HCEC 1CT (cell line): Measurements from ENCODE around the gene CLEC2L.

Experiments
- DNase-seq: peaks from one replicate; pipeline ENCODE4 v3.0.0-alpha.2; 2017

Gene CLEC2L

DNA sequence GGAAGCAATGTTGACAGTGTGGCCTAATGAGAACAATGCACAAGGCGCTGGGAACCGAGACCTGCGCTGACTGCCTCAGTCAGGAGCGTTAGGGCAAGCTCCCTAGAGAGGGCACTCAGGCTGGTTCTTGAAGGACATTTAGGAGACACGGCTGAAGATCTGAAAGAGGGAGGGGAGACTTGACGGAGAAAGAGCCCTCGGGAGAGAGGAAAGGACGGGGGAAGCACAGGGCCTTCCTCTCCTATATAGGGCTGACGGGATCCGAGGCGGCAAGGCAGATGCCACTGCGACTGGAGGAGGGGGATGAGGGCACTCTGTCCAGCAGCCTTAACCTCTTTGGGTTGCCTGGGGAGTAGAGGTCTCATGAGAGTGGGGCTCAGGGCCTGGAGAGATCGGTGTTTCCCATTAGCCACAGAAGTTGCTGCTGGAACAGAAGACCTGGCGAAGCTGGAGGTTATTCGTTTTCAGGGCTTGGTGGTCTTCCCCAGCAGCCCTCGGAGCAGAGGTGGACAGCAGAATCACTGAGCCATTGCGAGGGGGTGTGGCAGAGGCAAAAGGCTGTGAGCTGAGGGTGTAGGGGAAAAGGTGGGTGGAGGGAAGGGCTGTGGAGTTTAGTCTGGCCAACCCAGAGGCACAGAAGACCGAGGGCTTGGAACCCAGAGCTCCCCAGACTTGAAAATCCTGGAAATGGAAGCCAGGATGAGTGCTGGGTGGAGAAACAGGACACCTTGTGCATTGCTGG is 36.0 kb downstream of the CLEC2L start:
- no peak for DNase-seq

DNA sequence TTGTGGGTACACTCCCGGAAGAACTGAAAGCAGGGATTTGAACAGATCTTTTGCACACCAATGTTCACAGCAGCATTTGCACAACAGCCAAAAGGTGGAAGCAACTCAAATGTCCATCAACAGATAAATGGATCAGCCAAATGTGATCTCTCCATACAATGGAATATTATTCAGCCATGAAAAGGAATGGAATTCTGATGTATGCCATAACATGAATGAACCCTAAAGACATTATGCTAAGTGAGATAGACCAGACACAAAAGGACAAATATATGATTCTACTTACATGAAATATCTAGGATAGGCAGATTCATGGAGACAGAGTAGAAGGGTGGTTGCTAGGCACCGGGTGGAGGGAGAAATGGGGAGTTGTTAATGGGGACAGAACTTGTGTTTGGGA is 36.7 kb downstream of the CLEC2L start:
- DNase-seq = no peak

DNA sequence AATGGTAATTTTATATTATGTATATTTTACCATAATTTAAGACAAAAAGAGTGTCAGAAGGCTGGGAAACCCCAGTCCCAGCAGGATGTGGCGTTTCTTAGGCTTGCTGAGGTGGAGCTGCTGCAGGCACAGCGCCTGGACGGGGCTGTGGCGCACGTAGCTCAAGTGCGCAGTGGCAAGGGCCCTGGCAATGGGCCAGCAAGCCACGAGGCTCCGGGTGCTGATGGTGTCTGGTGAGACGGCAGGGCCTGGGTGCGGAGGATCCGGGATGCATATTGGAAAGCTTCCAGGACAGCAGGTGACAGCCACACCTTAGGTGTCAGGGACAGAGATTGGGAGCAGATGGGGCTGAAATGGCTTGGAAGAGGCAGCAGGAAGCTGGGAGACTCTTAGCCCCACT is 37.2 kb downstream of the CLEC2L start:
- DNase-seq = no peak

DNA sequence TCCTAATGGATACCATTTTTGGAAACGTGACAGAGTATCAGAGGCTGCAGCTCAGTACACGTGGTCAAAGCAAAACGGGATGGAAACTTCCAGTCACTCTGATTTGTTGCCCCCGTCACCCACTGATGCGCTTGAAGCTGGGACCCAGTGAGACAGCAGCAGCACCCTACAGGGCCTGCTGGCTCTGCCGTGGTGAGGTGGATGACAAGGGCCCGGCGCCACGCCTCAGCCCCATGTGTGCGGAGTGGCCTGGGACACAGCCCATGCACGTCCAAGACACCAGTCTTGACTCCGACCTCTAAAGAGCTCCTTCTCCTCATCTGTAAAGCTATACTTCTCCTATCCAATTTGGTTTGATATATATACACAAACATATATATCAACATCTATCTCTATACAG is 39.0 kb downstream of the CLEC2L start:
- DNase-seq = no peak

DNA sequence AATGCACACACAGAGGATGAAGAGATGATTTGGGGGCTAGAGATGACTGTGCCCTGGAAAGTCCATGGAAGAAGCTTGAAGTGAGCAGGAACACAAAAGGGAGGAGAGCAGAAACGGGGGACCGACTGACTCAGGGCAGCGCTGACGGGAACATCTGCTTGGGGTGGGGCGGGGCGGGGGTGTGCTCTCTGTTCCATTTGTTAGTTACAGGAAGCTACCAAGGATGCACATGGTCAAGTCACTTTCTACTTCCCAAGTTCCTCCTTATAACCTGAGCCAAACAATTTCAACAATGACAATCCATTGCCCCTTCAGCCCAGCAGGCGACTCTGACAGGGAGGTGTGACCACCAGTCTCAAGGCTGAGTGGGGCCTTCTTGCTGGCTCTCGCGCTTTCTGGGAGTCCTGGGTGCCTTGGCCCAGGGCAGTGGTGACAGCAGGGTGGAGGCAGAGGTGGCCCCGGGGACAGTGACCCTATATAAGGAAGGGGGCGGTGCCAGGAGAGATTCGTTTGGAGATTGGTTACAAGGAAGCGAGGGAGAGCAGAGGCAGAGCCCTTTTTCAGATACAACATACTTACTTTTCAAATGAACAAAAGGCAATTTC is 39.6 kb downstream of the CLEC2L start:
- DNase-seq = no peak

- DNase-seq = no peak
Observed at GRCh38 chr7:139563856-139564255, 40.4 kb downstream of the CLEC2L start.

DNA sequence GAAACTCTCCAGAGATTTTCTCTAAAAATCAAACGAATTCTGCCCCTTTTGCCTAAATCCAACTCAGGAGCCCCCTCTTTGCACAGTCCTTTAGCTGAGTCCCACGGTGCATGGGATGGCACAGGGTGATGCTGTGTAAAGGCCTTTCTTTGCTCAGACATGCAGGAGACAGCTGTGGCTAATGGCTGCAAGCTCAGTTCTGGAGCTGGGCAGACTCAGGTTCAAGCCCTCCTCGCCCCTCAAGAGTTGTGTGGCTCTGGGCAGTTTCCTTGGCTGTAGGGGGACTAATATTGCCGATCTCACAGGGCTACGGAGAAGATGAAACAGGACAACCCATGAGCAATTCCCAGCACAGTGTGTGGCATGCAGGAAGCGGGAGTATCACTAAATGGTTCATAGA is 42.6 kb downstream of the CLEC2L start:
- no peak for DNase-seq

DNA sequence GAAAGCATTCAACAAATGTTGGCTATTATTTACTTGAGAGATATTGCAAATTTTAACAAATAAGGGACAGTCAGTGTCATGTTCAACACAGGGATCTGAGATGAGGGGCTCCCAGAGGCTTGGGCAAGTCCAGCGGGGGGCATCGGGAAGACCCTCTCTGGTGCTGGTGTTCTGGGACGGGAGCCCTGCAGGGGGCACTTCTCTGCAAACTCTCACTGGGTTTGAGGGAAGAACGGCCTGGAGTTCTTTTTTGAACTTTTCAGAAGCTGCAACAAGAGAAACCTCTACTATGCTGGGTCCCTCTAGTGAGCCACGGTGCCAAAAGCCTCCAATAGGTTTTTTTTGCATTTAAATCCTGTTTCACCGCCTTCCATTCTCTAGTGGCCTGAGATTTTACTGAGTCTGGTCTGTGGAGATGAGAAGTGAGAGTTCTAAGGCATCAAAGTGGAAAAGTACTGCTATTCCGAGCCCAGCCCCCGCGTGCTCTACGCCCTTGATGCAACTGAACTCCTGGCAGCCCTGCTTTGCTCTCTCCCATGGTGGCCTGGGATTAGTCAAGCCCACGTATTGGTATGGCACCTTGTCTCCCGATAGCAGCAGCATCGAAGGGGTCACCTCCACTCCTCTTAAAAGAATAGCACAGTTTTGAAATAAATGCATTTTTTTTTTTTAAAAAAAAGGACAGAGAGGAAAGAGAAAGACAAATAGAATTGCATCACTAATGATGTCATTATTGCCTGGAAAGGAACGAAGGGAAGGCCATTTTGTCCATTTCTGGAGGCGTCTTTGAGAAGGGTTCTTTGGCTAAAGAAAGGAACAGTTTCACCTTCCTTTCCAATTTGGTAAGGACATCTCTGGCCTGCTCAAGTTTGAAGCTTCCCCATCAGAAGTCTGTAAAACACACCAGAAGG is 43.5 kb downstream of the CLEC2L start:
- no peak for DNase-seq

- no peak for DNase-seq
Observed at GRCh38 chr7:139567647-139568345, 44.3 kb downstream of the CLEC2L start.

DNA sequence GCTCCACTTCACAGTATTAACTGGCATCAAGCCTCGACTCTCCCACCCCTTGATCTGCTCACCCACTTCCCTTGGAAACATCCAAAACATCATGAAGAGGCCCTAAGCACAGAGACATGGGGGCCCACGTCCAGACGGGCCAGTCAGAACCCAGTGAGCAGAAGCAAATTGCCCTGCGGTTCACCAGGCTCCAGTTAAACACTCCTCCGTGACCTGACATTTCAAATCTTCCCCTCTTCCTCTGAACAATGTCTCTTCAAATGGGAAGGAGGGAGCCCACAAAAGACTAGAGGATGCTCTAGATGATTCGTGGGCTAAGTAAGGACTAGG is 44.8 kb downstream of the CLEC2L start:
- DNase-seq = no peak

GRCh38 chr7:139568813-139569490 is 45.5 kb downstream of the CLEC2L start:
- DNase-seq = no peak

DNA sequence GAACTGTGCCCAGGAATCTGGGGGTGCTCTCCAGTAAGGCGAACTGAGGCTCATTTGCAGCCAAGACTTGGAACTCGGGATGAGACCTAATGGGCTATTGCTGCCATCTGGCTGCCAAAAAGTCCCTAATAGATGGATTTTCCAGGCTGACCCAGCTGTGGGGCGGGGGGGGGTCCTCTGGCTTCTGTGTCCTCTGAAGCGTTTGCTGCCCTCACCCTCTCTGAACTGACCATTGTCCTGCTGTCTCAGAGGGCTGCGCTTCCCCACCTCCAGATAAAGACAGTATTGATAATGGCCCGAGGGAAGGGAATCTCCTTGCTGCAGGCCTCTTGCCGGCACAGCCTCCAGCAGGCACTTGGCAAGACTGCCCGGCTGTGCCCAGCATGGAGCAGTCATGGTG is 46.6 kb downstream of the CLEC2L start:
- no peak for DNase-seq

DNA sequence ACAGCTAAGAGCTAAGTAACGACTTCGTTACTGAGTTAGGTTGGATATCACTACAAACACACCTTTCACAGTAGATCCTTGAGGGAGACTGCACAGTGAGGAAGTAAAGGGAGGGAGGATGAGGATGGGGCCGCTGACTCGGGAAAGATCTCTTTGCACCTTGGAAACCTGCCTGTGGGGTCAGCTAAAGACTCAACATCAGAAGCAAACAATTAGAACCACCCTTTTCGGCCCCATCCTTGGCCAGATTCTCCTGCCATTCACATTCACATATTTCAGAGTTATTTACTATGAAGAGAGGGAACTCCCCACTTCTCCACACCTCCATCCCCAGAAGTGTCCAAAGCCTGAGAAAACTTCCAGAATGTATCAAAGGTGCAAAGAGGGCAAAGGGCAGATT is 47.1 kb downstream of the CLEC2L start:
- DNase-seq = no peak

DNA sequence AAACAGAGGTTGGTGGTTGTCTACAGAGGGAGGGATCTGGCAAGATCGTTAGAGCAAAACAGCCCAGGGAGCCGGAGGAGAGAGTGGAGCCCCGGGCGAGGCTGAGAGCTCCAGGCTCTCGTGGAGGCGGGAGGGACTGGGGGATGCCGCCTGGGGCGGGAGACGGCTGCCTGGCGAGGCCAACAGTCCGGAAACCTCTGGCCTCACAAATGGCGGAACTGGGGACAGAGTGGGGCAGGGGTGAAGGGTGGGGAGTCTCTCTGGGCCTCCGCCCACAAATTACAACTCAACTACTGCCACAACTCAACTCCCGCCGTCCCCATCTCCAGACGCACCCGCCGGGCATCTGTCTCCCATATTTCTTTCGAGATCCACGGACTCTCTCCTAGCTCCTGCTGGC is 47.7 kb downstream of the CLEC2L start:
- no peak for DNase-seq

- no peak for DNase-seq
Observed at GRCh38 chr7:139571651-139572050, 48.2 kb downstream of the CLEC2L start.

DNA sequence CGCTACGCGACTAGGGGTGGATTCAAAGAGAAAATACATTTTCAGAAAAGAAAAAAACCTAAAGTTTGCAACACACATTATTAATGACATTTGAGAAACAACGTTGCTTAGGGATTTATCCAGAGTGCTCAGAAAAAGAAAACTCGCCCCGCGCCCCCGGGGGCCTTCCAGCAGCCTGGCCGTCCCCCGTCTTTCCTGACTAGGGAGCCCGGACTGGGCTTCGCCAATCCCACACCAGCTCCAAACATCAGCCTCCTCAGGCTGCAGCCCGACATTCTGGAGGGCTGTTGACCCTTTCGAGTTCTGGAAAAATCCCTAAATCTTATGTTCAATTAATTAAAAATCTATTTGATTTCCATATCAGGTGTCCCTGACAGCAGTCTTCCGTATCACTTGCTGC is 48.6 kb downstream of the CLEC2L start:
- DNase-seq = no peak

DNA sequence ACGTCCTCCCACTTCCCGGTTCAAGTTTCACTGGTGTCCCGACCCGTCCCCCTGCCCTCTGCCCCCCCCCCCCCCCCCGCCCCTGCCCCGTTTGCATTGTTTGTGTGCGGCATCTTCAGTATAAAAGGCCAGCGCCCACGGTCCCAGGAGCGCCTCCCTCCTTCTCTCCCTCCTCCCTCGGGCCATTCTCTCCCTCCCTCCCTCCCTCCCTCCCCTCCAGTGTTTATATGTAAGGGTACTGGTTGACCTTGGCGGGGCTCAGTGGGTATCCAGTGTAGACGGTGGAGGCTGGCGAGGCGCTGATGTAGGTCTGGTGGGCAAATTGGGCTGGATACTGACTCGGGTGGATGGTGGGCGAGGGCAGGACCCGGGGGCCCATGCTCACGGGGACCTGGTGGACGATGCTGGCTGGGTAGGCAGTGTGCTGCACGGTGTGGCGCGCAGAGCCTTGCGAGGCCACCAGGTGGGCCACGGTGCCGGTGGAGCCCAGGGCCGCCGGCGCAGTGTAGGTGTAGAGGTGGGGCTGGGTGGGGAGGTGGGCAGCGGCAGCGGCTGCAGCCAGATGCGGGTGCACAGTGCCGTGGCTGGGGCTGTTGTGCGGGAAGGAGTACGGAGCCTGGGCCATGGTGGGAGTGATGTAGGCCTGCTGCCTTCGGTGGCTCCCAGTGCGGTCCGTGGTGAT is 49.4 kb downstream of the CLEC2L start:
- DNase-seq = no peak

DNA sequence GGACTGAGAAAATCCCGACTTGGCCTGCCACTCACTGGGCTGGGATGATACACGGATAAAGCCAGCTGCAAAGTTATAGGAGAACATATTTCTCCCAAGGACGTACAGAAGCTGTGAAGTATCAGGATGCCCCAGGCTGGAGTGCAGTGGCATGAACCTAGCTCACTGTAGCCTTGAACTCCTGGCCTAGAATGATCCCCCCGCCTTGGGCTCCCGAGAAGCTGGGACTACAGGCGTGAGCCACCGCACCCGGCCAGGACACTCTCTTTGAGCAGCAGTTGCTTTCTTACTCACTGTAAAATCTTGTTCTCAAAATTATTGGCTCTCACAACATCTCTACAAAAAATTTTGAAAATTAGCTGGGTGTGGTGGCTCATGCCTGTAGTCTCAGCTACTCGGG is 50.4 kb downstream of the CLEC2L start:
- DNase-seq = no peak

GRCh38 chr7:139574618-139575337 is 51.3 kb downstream of the CLEC2L start:
- DNase-seq = no peak

DNA sequence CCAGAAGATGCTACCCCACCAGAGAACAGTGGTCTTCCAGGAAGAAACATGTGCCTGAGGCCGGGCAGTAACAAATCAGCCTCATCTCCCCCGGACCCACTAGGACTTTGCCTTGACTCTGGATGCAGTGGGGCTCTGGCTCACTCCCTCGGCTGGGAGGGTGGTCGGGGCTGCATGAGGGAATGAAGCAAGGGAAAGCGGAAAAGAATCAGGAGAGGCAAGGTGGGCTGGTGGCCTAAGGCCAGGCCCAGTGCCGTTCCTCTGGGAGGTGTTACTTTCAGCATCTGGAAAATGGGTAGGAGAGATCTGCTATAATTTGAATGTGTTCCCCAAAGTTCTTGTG is 51.8 kb downstream of the CLEC2L start:
- DNase-seq = no peak

GRCh38 chr7:139576179-139576973 is 52.9 kb downstream of the CLEC2L start:
- DNase-seq = no peak
